GM18508 (cell line): ENCODE results near the gene PCDHA4.

Experiments used
- ATAC-seq: cut with Tn5 transposase; IDR thresholded peaks from one replicate; pipeline ENCODE4 v1.9.1; 2021; ENCODE audit warnings: moderate number of reproducible peaks; ENCODE audit not compliant: insufficient read depth, unreplicated experiment

PCDHA4 gene

GRCh38 chr5:140855772-140856674, 49.2 kb downstream of the PCDHA4 start, which contains the start of gene PCDHA10:
PCDHA10 (plus strand) TSS chr5:140855897; CDS start chr5:140856049, 152 bp downstream.
- no peak for ATAC-seq

- ATAC-seq = no peak
These were observed 50.5 kb downstream of the PCDHA4 start for GRCh38 chr5:140857177-140857986.

GRCh38 chr5:140857987-140858240, 51.0 kb downstream of the PCDHA4 start:
- no peak for ATAC-seq

- no peak for ATAC-seq
These were observed 55.8 kb downstream of the PCDHA4 start for GRCh38 chr5:140862441-140863295.
